HepG2 (cell line): ENCODE results near the gene EPHA1.

Source experiments
- ATF7 ChIP-seq, 2 experiments: fragments of 450-650 bp in 1 of 2; sonication (generic) in 1 of 2; formaldehyde crosslinking in 1 of 2; IDR thresholded peaks; 2 replicates each; pipeline versions ENCODE4 v1.4.0 to v1.6.1; 2016 to 2020; ENCODE audit warnings: antibody characterized with exemption in 1 of 2, mild to moderate bottlenecking in 1 of 2, missing genetic modification reagents in 1 of 2
- EP300 ChIP-seq, 3 experiments: sonication (generic) in 1 of 3; formaldehyde crosslinking in 1 of 3; IDR thresholded peaks; 2 replicates each; pipeline versions ENCODE4 v1.5.1 to v1.6.1; 2011 to 2020; ENCODE audit warnings: low read depth in 2 of 3, low read length in 2 of 3, borderline replicate concordance in 1 of 3, improper control_type of control experiment in 1 of 3, mild to moderate bottlenecking in 1 of 3, missing genetic modification reagents in 1 of 3, moderate library complexity in 1 of 3
- HMG20B ChIP-seq: conservative IDR thresholded peaks from 2 replicates; pipeline ENCODE4 v1.6.1; 2016; ENCODE audit warnings: missing genetic modification reagents, missing compliant biosample characterization
- RFX5 ChIP-seq: IDR thresholded peaks from 2 replicates; pipeline ENCODE4 v1.6.1; 2011; ENCODE audit warnings: low read depth, low read length, improper control_type of control experiment
- YY1 ChIP-seq: IDR thresholded peaks from 2 replicates; pipeline ENCODE4 v1.6.1; 2011; ENCODE audit warnings: low read length, low read depth, moderate library complexity, mild to moderate bottlenecking; ENCODE audit not compliant: insufficient read depth, insufficient replicate concordance
- ZNF274 ChIP-seq: sonication (generic); formaldehyde crosslinking; IDR thresholded peaks from 2 replicates; pipeline ENCODE4 v1.5.1; 2020; ENCODE audit warnings: mild to moderate bottlenecking, missing genetic modification reagents
- ZNF660 ChIP-seq: sonication (generic); formaldehyde crosslinking; IDR thresholded peaks from 2 replicates; pipeline ENCODE4 v1.5.1; 2020; ENCODE audit warnings: mild to moderate bottlenecking, low read depth, missing genetic modification reagents, borderline replicate concordance
- TF ChIP-seq, protein P1 (sequence below): sonication (generic); formaldehyde crosslinking; IDR thresholded peaks from 2 replicates; pipeline ENCODE4 v1.4.0; 2020; ENCODE audit warnings: missing genetic modification reagents
- TF ChIP-seq, protein P2 (sequence below): sonication (generic); formaldehyde crosslinking; IDR thresholded peaks from 2 replicates; pipeline ENCODE4 v1.4.0; 2020; ENCODE audit warnings: mild to moderate bottlenecking, missing genetic modification reagents
- TF ChIP-seq, protein P3 (sequence below): sonication (generic); formaldehyde crosslinking; IDR thresholded peaks from 2 replicates; pipeline ENCODE4 v1.9.0; 2021; ENCODE audit warnings: missing genetic modification reagents, borderline replicate concordance

DNA sequence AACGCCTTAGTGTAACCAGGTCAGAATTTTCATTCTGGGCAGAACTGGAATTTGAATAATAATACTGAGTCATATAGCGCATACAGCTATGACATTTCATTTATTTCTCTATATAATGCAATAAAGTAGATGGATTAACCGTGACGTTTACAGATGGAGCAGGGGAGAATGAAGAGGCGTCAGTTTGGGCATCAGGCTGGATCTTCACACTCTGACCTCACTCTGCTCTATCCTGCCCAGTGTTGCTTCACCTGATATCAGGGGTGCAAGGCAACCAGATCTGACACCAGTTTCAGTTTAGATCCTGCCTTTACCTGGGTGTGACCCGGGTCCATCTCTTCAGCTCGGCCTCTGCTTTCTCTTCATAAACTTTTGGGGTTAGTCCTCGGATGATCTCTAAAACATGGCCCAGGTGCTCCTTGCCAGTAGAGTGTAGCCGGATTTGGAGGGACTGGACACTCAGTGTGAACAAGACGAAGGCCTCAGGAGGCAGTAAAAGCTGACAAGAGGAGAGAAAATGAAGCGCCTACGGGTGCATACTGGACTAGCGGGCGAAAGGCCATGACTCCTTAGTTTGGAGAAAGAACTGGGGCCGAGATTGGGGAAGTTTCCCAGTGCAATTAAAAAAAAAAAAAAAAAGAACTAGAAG is 28.9 kb downstream of the EPHA1 start:
- TF ChIP-seq ZNF660: no peak
- no peak for TF ChIP-seq ATF7 (IDR thresholded peaks at IDR 0.05)
- TF ChIP-seq ATF7 (CRISPR knock-in tag; IDR thresholded peaks at IDR 0.05): no peak
- TF ChIP-seq HMG20B (CRISPR knock-in tag): no peak
- TF ChIP-seq, protein P1, sequence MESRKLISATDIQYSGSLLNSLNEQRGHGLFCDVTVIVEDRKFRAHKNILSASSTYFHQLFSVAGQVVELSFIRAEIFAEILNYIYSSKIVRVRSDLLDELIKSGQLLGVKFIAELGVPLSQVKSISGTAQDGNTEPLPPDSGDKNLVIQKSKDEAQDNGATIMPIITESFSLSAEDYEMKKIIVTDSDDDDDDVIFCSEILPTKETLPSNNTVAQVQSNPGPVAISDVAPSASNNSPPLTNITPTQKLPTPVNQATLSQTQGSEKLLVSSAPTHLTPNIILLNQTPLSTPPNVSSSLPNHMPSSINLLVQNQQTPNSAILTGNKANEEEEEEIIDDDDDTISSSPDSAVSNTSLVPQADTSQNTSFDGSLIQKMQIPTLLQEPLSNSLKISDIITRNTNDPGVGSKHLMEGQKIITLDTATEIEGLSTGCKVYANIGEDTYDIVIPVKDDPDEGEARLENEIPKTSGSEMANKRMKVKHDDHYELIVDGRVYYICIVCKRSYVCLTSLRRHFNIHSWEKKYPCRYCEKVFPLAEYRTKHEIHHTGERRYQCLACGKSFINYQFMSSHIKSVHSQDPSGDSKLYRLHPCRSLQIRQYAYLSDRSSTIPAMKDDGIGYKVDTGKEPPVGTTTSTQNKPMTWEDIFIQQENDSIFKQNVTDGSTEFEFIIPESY (CRISPR knock-in tag): no peak
- no peak for TF ChIP-seq EP300 (IDR thresholded peaks at IDR 0.05; ENCODE audit: low read depth in 2 of 2, low read length in 2 of 2)
- no peak for TF ChIP-seq EP300 (CRISPR knock-in tag; IDR thresholded peaks at IDR 0.05; ENCODE audit: borderline replicate concordance)
- TF ChIP-seq, protein P2, sequence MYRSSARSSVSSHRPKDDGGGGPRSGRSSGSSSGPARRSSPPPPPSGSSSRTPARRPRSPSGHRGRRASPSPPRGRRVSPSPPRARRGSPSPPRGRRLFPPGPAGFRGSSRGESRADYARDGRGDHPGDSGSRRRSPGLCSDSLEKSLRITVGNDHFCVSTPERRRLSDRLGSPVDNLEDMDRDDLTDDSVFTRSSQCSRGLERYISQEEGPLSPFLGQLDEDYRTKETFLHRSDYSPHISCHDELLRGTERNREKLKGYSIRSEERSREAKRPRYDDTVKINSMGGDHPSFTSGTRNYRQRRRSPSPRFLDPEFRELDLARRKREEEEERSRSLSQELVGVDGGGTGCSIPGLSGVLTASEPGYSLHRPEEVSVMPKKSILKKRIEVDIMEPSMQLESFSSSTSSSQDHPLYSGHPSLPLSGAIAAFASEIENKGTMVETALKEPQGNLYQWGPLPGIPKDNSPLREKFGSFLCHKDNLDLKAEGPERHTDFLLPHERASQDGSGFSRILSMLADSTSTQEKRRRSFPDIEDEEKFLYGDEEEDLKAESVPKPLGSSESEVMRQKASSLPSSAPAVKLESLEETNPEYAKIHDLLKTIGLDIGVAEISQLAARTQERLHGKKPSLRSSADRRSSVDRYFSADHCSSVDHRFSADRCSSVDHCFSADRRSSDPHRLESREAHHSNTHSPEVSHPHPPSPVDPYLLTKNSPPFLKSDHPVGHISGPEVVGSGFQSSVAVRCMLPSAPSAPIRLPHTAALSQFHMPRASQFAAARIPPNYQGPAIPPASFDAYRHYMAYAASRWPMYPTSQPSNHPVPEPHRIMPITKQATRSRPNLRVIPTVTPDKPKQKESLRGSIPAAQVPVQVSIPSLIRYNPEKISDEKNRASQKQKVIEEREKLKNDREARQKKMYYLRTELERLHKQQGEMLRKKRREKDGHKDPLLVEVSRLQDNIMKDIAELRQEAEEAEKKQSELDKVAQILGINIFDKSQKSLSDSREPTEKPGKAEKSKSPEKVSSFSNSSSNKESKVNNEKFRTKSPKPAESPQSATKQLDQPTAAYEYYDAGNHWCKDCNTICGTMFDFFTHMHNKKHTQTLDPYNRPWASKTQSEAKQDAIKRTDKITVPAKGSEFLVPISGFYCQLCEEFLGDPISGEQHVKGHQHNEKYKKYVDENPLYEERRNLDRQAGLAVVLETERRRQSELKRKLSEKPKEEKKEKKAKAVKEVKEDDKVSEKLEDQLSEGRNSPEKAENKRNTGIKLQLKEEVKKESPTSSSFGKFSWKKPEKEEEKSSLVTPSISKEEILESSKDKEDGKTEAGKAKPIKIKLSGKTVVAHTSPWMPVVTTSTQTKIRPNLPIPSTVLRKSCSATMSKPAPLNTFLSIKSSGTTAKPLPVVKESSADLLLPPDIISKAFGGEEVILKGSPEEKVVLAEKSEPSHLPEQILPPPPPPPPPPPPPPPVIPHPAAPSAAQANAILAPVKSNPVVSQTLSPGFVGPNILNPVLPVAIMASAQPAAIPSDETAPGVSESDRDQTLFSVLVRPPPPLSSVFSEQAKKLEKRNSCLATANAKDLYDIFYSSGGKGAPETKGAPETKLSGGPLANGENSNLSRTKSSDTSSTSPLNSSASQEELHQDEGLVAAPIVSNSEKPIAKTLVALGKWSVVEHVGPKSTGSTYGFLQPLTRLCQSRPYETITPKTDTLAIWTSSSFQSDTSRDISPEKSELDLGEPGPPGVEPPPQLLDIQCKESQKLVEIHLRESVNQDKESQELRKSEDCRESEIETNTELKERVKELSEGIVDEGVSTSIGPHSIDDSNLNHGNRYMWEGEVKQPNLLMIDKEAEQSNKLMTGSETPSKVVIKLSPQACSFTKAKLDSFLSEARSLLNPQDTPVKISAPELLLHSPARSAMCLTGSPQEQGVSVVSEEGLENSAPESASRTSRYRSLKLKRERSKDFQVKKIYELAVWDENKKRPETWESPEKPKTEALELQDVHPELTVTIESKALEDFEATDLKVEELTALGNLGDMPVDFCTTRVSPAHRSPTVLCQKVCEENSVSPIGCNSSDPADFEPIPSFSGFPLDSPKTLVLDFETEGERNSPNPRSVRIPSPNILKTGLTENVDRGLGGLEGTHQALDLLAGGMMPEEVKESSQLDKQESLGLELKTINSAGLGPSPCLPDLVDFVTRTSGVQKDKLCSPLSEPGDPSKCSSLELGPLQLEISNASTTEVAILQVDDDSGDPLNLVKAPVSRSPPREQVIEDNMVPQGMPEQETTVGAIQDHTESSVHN: no peak
- TF ChIP-seq YY1: no peak
- TF ChIP-seq, protein P3, sequence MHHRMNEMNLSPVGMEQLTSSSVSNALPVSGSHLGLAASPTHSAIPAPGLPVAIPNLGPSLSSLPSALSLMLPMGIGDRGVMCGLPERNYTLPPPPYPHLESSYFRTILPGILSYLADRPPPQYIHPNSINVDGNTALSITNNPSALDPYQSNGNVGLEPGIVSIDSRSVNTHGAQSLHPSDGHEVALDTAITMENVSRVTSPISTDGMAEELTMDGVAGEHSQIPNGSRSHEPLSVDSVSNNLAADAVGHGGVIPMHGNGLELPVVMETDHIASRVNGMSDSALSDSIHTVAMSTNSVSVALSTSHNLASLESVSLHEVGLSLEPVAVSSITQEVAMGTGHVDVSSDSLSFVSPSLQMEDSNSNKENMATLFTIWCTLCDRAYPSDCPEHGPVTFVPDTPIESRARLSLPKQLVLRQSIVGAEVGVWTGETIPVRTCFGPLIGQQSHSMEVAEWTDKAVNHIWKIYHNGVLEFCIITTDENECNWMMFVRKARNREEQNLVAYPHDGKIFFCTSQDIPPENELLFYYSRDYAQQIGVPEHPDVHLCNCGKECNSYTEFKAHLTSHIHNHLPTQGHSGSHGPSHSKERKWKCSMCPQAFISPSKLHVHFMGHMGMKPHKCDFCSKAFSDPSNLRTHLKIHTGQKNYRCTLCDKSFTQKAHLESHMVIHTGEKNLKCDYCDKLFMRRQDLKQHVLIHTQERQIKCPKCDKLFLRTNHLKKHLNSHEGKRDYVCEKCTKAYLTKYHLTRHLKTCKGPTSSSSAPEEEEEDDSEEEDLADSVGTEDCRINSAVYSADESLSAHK (CRISPR knock-in tag): no peak
- no peak for TF ChIP-seq RFX5
- no peak for TF ChIP-seq ZNF274 (CRISPR knock-in tag)
